Astrocyte (in vitro differentiated cells and primary cell): ENCODE data around the gene NFATC1. TPM values are rescaled to one million over a fixed set of nuclear protein-coding genes. Genes with fewer than 3 reads are reported as not detected.

ENCODE experiments used
- DNase-seq: peaks from one replicate; pipeline ENCODE4 v3.0.0-alpha.2; 2010; ENCODE audit warnings: low read depth
- FAIRE-seq: peaks from 2 replicates; lab custom pipeline; 2011; peaks lifted over from hg19 to GRCh38; lab: Jason Lieb, UNC
- H2AFZ ChIP-seq: 2 replicates; pipeline ENCODE4 v1.6.0; 2012; ENCODE audit warnings: low read depth, low read length, inconsistent platforms
- H3K27ac ChIP-seq: 2 replicates; pipeline ENCODE4 v1.5.1; 2011; ENCODE audit warnings: low read depth, low read length, inconsistent platforms
- H3K27me3 ChIP-seq: 2 replicates; pipeline ENCODE4 v1.6.0; 2011; ENCODE audit warnings: low read length, inconsistent platforms; ENCODE audit not compliant: insufficient read depth
- H3K36me3 ChIP-seq: 2 replicates; pipeline ENCODE4 v1.5.1; 2011; ENCODE audit warnings: low read length, inconsistent platforms; ENCODE audit not compliant: insufficient read depth
- H3K4me1 ChIP-seq: 2 replicates; pipeline ENCODE4 v1.5.1; 2011; ENCODE audit warnings: low read length, inconsistent platforms; ENCODE audit not compliant: insufficient read depth
- H3K4me2 ChIP-seq: 2 replicates; pipeline ENCODE4 v1.6.0; 2012; ENCODE audit warnings: low read length, inconsistent platforms
- H3K4me3 ChIP-seq: 2 replicates; pipeline ENCODE4 v1.5.1; 2011; ENCODE audit warnings: low read depth, mild to moderate bottlenecking, low read length, inconsistent platforms; ENCODE audit not compliant: insufficient read depth
- H3K79me2 ChIP-seq: 2 replicates; pipeline ENCODE4 v1.6.0; 2012; ENCODE audit warnings: mild to moderate bottlenecking, low read length, inconsistent platforms; ENCODE audit not compliant: insufficient read depth
- H3K9ac ChIP-seq: 2 replicates; pipeline ENCODE4 v1.6.0; 2012; ENCODE audit warnings: mild to moderate bottlenecking, low read length, inconsistent platforms
- H3K9me3 ChIP-seq: 2 replicates; pipeline ENCODE4 v1.5.1; 2012; ENCODE audit warnings: low read depth, mild to moderate bottlenecking, low read length, inconsistent platforms; ENCODE audit not compliant: insufficient read depth
- H4K20me1 ChIP-seq: 2 replicates; pipeline ENCODE4 v1.6.0; 2012; ENCODE audit warnings: low read length, inconsistent platforms; ENCODE audit not compliant: insufficient read depth
- H3K27ac Mint-ChIP-seq: one replicate; pipeline ENCODE4 v1.8.0; 2021; ENCODE audit warnings: mild to moderate bottlenecking, mixed read lengths; ENCODE audit not compliant: unreplicated experiment
- H3K27me3 Mint-ChIP-seq: one replicate; pipeline ENCODE4 v1.8.0; 2021; ENCODE audit warnings: low read depth, mixed read lengths; ENCODE audit not compliant: unreplicated experiment
- H3K36me3 Mint-ChIP-seq: one replicate; pipeline ENCODE4 v1.8.0; 2021; ENCODE audit warnings: low read depth, mixed read lengths; ENCODE audit not compliant: unreplicated experiment
- H3K4me1 Mint-ChIP-seq: one replicate; pipeline ENCODE4 v1.8.0; 2021; ENCODE audit warnings: low read depth, mixed read lengths; ENCODE audit not compliant: unreplicated experiment
- H3K4me3 Mint-ChIP-seq: one replicate; pipeline ENCODE4 v1.8.0; 2021; ENCODE audit warnings: mild to moderate bottlenecking, moderate library complexity, mixed read lengths; ENCODE audit not compliant: unreplicated experiment
- H3K9me3 Mint-ChIP-seq: one replicate; pipeline ENCODE4 v1.8.0; 2021; ENCODE audit warnings: mild to moderate bottlenecking, mixed read lengths; ENCODE audit not compliant: unreplicated experiment
- CTCF ChIP-seq: IDR thresholded peaks from 2 replicates; pipeline ENCODE4 v1.5.1; 2011; ENCODE audit warnings: low read depth, mild to moderate bottlenecking, inconsistent platforms, low read length, moderate library complexity; ENCODE audit not compliant: insufficient read depth
- EZH2 ChIP-seq: IDR thresholded peaks from 2 replicates; pipeline ENCODE4 v1.6.1; 2012; ENCODE audit warnings: mild to moderate bottlenecking, low read length, inconsistent platforms; ENCODE audit not compliant: insufficient read depth
- total RNA-seq: library from RNA; stranded (reverse); gene quantifications from 2 replicates; pipeline ENCODE4 v1.2.1, GENCODE V29; 2021

The NFATC1 gene
- total RNA-seq, 1 donor from 2014 or later: 11.0 TPM

- no peak overlapping the region for H2AFZ ChIP-seq
- DNase-seq (no peak), FAIRE-seq (no peak)
- no peak overlapping the region for H3K27ac ChIP-seq
- Mint-ChIP-seq H3K27ac (no peak overlapping the region), H3K9me3 (peaks cover under 1% of the 10 kb centered on the region), H3K4me1 (peaks cover 7% of the 10 kb centered on the region), H3K27me3 (peaks cover 11% of the 10 kb centered on the region), H3K36me3 (peaks cover 4% of the 10 kb centered on the region), H3K4me3 (no peak overlapping the region)
- no peak for TF ChIP-seq CTCF
- TF ChIP-seq EZH2: no peak
- no peak overlapping the region for H3K9ac ChIP-seq
- peaks cover 4% of the 10 kb centered on the region for H3K9me3 ChIP-seq
- peaks cover 8% of the 10 kb centered on the region for H3K4me1 ChIP-seq
- peaks cover 4% of the 10 kb centered on the region for H3K27me3 ChIP-seq
- no peaks in the 10 kb centered on the region for H3K36me3 ChIP-seq
- H3K79me2 ChIP-seq: no peaks in the 10 kb centered on the region
- H4K20me1 ChIP-seq: no peaks in the 10 kb centered on the region
- no peak overlapping the region for H3K4me3 ChIP-seq
- no peak overlapping the region for H3K4me2 ChIP-seq
These were observed 113.8 kb downstream of the NFATC1 start for GRCh38 chr18:79509536-79509930.

- peaks cover 6% of the 10 kb centered on the region for H3K4me1 Mint-ChIP-seq
- Histone ChIP-seq H3K9me3 (peaks cover 4% of the 10 kb centered on the region), H3K4me3 (no peak overlapping the region), H3K79me2 (no peaks in the 10 kb centered on the region), H3K36me3 (no peaks in the 10 kb centered on the region), H3K27me3 (peaks cover 4% of the 10 kb centered on the region), H3K27ac (no peak overlapping the region), H3K4me2 (no peak overlapping the region), H4K20me1 (no peaks in the 10 kb centered on the region), H2AFZ (no peak overlapping the region), H3K9ac (no peak overlapping the region), H3K4me1 (peaks cover 8% of the 10 kb centered on the region)
- FAIRE-seq (no peak), DNase-seq (no peak)
- H3K4me3 Mint-ChIP-seq: no peak overlapping the region
- no peak overlapping the region for H3K27ac Mint-ChIP-seq
- peaks cover 3% of the 10 kb centered on the region for H3K36me3 Mint-ChIP-seq
- peaks cover 11% of the 10 kb centered on the region for H3K27me3 Mint-ChIP-seq
- no peaks in the 10 kb centered on the region for H3K9me3 Mint-ChIP-seq
- TF ChIP-seq EZH2: no peak
- no peak for TF ChIP-seq CTCF
These were observed 114.4 kb downstream of the NFATC1 start for GRCh38 chr18:79510046-79510685.

- DNase-seq (no peak), FAIRE-seq (no peak)
- Histone ChIP-seq H3K36me3 (no peaks in the 10 kb centered on the region), H3K27me3 (peaks cover 4% of the 10 kb centered on the region), H3K79me2 (no peaks in the 10 kb centered on the region), H3K4me2 (no peak overlapping the region), H3K4me1 (peaks cover 8% of the 10 kb centered on the region), H3K4me3 (no peak overlapping the region), H3K9ac (no peak overlapping the region), H3K9me3 (peaks cover 3% of the 10 kb centered on the region), H2AFZ (no peak overlapping the region), H4K20me1 (no peaks in the 10 kb centered on the region), H3K27ac (no peak overlapping the region)
- Mint-ChIP-seq H3K9me3 (no peaks in the 10 kb centered on the region), H3K27me3 (peaks cover 11% of the 10 kb centered on the region), H3K4me3 (no peak overlapping the region), H3K36me3 (peaks cover 3% of the 10 kb centered on the region), H3K4me1 (peaks cover 6% of the 10 kb centered on the region), H3K27ac (no peak overlapping the region)
- TF ChIP-seq EZH2 (no peak), CTCF (no peak)
These were observed 115.1 kb downstream of the NFATC1 start for GRCh38 chr18:79510731-79511241.
